GM12873 (cell line): ENCODE measurements around the gene PRSS56.

Experiments used
- CTCF ChIP-seq: IDR thresholded peaks from 2 replicates; pipeline ENCODE4 v1.5.1; 2012; ENCODE audit warnings: low read depth, mild to moderate bottlenecking, moderate library complexity, low read length, control low read depth; ENCODE audit not compliant: insufficient read depth; ENCODE audit errors: missing control alignments

Gene PRSS56

GRCh38 chr2:232501794-232502390, 18.3 kb upstream of the PRSS56 start:
- TF ChIP-seq CTCF, result no peak

- no peak for TF ChIP-seq CTCF
These were observed 17.7 kb upstream of the PRSS56 start for GRCh38 chr2:232502511-232502910.

- TF ChIP-seq CTCF, result no peak
These were observed 17.0 kb upstream of the PRSS56 start for GRCh38 chr2:232502911-232503808.

- TF ChIP-seq CTCF, result no peak
These were observed 16.3 kb upstream of the PRSS56 start for GRCh38 chr2:232503809-232504323.

GRCh38 chr2:232504438-232504837, 15.8 kb upstream of the PRSS56 start:
- TF ChIP-seq CTCF, result no peak

- TF ChIP-seq CTCF, result no peak
These were observed 14.3 kb upstream of the PRSS56 start for GRCh38 chr2:232505856-232506255.

GRCh38 chr2:232506709-232507108, 13.5 kb upstream of the PRSS56 start:
- TF ChIP-seq CTCF, result no peak
